Right atrium auricular region (tissue), 2 donors: ENCODE results near the gene HOXC5. TPM values are rescaled to one million over a fixed set of nuclear protein-coding genes. Genes with fewer than 3 reads are reported as not detected.

Experiments used
- DNase-seq: peaks from one replicate; pipeline ENCODE4 v3.0.0-alpha.2; 2019; ENCODE audit warnings: low spot score
- H3K27ac ChIP-seq, 2 donors: fragments of 200-600 bp; sonication (generic); 1 replicate in 1 of 2; 2 replicates in 1 of 2; pipeline ENCODE4 v1.5.1; 2016 to 2019
- H3K27me3 ChIP-seq, 2 donors: fragments of 200-600 bp; sonication (generic); one replicate each; pipeline versions ENCODE4 v1.5.1 to v1.6.0; 2017 to 2019
- H3K36me3 ChIP-seq: fragments of 200-600 bp; sonication (generic); one replicate; pipeline ENCODE4 v1.5.1; 2016
- H3K4me1 ChIP-seq, 2 donors: fragments of 200-600 bp; sonication (generic); one replicate each; pipeline versions ENCODE4 v1.5.1 to v1.6.0; 2017 to 2019
- H3K4me3 ChIP-seq, 2 donors: fragments of 200-600 bp; sonication (generic); 1 replicate in 1 of 2; 2 replicates in 1 of 2; pipeline ENCODE4 v1.5.1; 2017 to 2019; ENCODE audit warnings: mild to moderate bottlenecking in 1 of 2, moderate library complexity in 1 of 2
- H3K9me3 ChIP-seq, 2 donors: fragments of 200-600 bp; sonication (generic); one replicate each; pipeline ENCODE4 v1.5.1; 2019
- CTCF ChIP-seq, 2 donors: fragments of 200-600 bp; sonication (generic); IDR thresholded peaks; one replicate each; pipeline ENCODE4 v1.5.1; 2019; ENCODE audit warnings: antibody characterized with exemption in 2 of 2
- total RNA-seq, 2 donors: library from RNA; depleted of rRNA; stranded (reverse); fragments of >200 nt; gene quantifications; one replicate each; pipeline ENCODE4 v1.1.0, GENCODE V29; 2016

HOXC5 gene
- total RNA-seq, 2 donors from 2014 or later, result 0.33 TPM; not detected in 1

DNA sequence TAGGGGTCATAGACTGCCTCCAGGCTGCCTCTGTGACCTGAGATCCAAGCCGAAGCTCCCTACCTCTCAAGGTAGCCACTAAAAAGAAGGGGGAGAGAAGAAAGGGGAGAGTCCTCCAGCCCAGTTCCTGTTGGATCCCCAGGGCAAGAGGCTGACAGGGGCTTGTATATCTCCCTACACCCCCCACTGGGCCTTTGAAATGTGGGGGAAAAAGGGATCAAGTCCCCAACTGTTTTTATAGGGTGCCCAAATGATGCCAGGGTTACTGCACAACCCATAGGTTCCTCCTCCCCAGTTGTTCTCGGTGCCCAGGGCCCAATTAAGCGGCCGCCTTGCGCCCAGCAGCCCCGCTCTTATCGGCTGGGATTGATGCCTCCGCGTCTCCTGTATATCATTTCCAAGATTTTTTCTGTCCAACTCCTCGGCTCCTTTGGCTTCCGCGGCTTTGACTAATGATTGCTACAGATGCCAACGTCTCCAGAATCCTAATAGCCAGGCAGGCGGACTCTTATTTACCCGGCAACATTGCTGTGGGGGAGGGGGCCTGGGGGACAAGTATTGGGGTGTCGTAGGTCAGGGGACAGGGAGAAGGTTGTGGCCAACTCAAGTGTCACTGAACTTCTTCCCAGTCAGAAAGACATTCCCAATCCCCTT is 13.1 kb downstream of the HOXC5 start:
- H3K9me3 ChIP-seq, result no peaks in the 10 kb centered on the region
- peaks cover 0 to 11% of the 10 kb centered on the region in 2 donors for H3K4me1 ChIP-seq
- peaks cover 25 to 35% of the 10 kb centered on the region in 2 donors for H3K27me3 ChIP-seq
- H3K36me3 ChIP-seq, result no peaks in the 10 kb centered on the region
- H3K27ac ChIP-seq, result no peak overlapping the region
- no peak overlapping the region for H3K4me3 ChIP-seq
- DNase-seq, result no peak
- no peak for TF ChIP-seq CTCF (IDR thresholded peaks at IDR 0.05)

DNA sequence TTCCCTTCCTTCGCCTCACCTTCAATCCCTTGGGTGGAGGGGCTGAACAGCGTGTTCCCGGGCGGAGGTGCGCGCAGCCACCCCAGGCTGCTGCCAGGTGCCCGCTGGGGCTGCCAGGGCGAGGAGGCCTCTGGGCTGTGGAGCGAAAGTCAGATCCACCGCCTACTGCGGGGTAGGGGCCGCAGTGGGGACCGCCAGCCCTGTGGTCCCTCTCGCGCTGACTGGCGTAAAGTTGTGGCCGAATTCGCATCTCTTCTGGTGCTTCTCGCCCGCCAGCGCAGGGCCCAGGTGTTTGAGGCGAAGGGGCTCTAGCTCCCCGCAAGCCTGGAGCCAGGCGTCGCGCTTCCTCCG is 13.9 kb downstream of the HOXC5 start:
- Histone ChIP-seq H3K9me3 (no peaks in the 10 kb centered on the region), H3K27ac (no peak overlapping the region), H3K27me3 (peaks cover 25 to 35% of the 10 kb centered on the region in 2 donors), H3K4me3 (peak overlapping the region in 1 of 2 donors; percentile 3), H3K36me3 (no peaks in the 10 kb centered on the region), H3K4me1 (peaks cover 0 to 11% of the 10 kb centered on the region in 2 donors)
- DNase-seq, result no peak
- no peak for TF ChIP-seq CTCF (IDR thresholded peaks at IDR 0.05)

- Histone ChIP-seq H3K9me3 (no peaks in the 10 kb centered on the region), H3K27ac (no peak overlapping the region), H3K36me3 (no peaks in the 10 kb centered on the region), H3K4me3 (peak overlapping the region in 1 of 2 donors; percentile 3), H3K27me3 (peaks cover 25 to 35% of the 10 kb centered on the region in 2 donors), H3K4me1 (peaks cover 0 to 11% of the 10 kb centered on the region in 2 donors)
- TF ChIP-seq CTCF (IDR thresholded peaks at IDR 0.05), result no peak
- DNase-seq, result no peak
These were observed 14.5 kb downstream of the HOXC5 start for GRCh38 chr12:54047160-54047963.

DNA sequence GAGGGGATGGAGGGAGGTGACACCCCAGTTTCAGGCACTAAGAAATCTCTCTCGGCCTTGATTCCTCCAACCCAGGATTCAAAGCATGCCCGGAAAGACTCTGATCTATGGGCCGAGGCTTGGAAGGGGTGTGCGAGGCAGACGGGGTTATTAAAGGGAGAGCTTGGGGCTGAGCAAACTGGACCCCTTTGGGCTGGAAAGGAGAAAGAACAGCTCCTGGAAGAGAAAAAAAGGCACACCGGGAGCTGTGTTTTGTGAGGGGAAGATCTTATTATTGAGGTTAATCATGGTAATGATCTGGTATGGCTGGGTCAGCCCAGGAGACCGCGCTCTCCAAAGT is 15.1 kb downstream of the HOXC5 start:
- peaks cover 0 to 13% of the 10 kb centered on the region in 2 donors for H3K4me1 ChIP-seq
- no peaks in the 10 kb centered on the region for H3K36me3 ChIP-seq
- peaks cover 25 to 41% of the 10 kb centered on the region in 2 donors for H3K27me3 ChIP-seq
- no peaks in the 10 kb centered on the region for H3K9me3 ChIP-seq
- no peak for DNase-seq
- H3K4me3 ChIP-seq, result no peak overlapping the region
- TF ChIP-seq CTCF (IDR thresholded peaks at IDR 0.05), result no peak
- H3K27ac ChIP-seq, result no peak overlapping the region

GRCh38 chr12:54048406-54049093 is 15.7 kb downstream of the HOXC5 start:
- H3K27me3 ChIP-seq, result peaks cover 25 to 47% of the 10 kb centered on the region in 2 donors
- H3K4me3 ChIP-seq, result no peak overlapping the region
- peaks cover 0 to 18% of the 10 kb centered on the region in 2 donors for H3K4me1 ChIP-seq
- TF ChIP-seq CTCF (IDR thresholded peaks at IDR 0.05), result no peak
- DNase-seq, result no peak
- H3K9me3 ChIP-seq, result no peaks in the 10 kb centered on the region
- no peak overlapping the region for H3K27ac ChIP-seq
- H3K36me3 ChIP-seq, result no peaks in the 10 kb centered on the region
